Right lobe of liver (tissue), 4 donors: Measurements from ENCODE around the gene IYD.

Source experiments
- CTCF ChIP-seq, 4 donors: fragments of 200-600 bp in 3 of 4; fragments of 450-650 bp in 1 of 4; IDR thresholded peaks; one replicate each; pipeline versions ENCODE4 v1.5.1 to v1.8.0; 2016 to 2022; ENCODE audit warnings: antibody characterized with exemption in 4 of 4, mild to moderate bottlenecking in 2 of 4
- POLR2A ChIP-seq: fragments of 450-650 bp; IDR thresholded peaks from one replicate; pipeline ENCODE4 v1.6.1; 2017; ENCODE audit warnings: antibody characterized with exemption, mild to moderate bottlenecking
- donor health status: DM: no; HTN: no; CAD: no.
- donor health status: DM: no; HTN: no; CAD: no.
- donor health status: DM: no; HTN: yes; CAD: no.

DNA sequence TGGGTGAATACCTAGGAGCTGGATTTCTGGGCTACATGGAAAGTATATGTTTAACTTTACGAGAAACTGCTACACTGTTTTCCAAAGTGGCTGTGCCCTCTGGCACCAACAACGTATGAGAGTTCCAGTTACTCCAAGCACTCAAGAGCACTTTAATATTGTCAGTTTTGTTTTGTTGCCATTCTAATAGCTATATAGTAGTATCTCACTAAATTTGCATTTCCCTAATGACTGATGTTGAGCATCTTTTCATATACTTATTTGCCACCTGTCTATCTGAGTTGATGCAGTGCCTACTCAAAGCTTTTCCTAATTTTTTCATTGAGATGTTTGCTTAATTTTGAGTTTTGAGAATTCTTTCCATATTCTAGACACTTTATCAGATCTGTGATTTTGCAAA lies 76.7 kb downstream of the IYD start:
- TF ChIP-seq CTCF (IDR thresholded peaks at IDR 0.05) (no peak), POLR2A (no peak)
